Endothelial cell of umbilical vein (primary cell): Measurements from ENCODE around the gene REPS2.

Experiments used
- CTCF ChIP-seq, 2 donors: IDR thresholded peaks; 1 replicate in 1 of 2; 2 replicates in 1 of 2; pipeline ENCODE4 v1.5.1; 2011; ENCODE audit warnings: low read length in 2 of 2, mild to moderate bottlenecking in 2 of 2, moderate library complexity in 2 of 2, control low read depth in 1 of 2, inconsistent platforms in 1 of 2, low read depth in 1 of 2; ENCODE audit not compliant: insufficient read depth in 1 of 2; ENCODE audit errors: extremely low read depth in 1 of 2
- EZH2 ChIP-seq: IDR thresholded peaks from 2 replicates; pipeline ENCODE4 v1.6.1; 2012; ENCODE audit warnings: borderline replicate concordance, low read depth, mild to moderate bottlenecking, moderate library complexity, low read length, inconsistent platforms; ENCODE audit not compliant: severe bottlenecking
- FOS ChIP-seq: IDR thresholded peaks from 2 replicates; pipeline ENCODE4 v1.6.1; 2011; ENCODE audit warnings: mild to moderate bottlenecking, low read length, moderate library complexity, borderline replicate concordance; ENCODE audit not compliant: insufficient read depth
- JUN ChIP-seq: IDR thresholded peaks from 2 replicates; pipeline ENCODE4 v1.6.1; 2011; ENCODE audit warnings: borderline replicate concordance, low read depth; ENCODE audit not compliant: insufficient read length, insufficient read depth
- MYC ChIP-seq: IDR thresholded peaks from one replicate; pipeline ENCODE4 v1.6.1; 2011; ENCODE audit warnings: mild to moderate bottlenecking, low read depth, low read length
- POLR2A ChIP-seq: IDR thresholded peaks from 2 replicates; pipeline ENCODE4 v1.6.1; 2012; ENCODE audit warnings: low read depth, mild to moderate bottlenecking, control low read depth, low read length
- POLR2AphosphoS5 ChIP-seq: IDR thresholded peaks from 2 replicates; pipeline ENCODE4 v1.6.1; 2012; ENCODE audit warnings: low read depth, mild to moderate bottlenecking, control low read depth, low read length, moderate library complexity; ENCODE audit not compliant: insufficient read depth
- TF ChIP-seq, protein P1 (sequence below): IDR thresholded peaks from 2 replicates; pipeline ENCODE4 v1.6.1; 2011; ENCODE audit not compliant: insufficient read depth, insufficient read length

GRCh38 chrX:17160975-17161374 lies 214.5 kb downstream of the REPS2 start:
- no peak for TF ChIP-seq CTCF (IDR thresholded peaks at IDR 0.05; ENCODE audit: extremely low read depth in 1 of 2, insufficient read depth in 1 of 2, low read depth in 1 of 2, low read length in 2 of 2)
- TF ChIP-seq POLR2A: no peak
- TF ChIP-seq JUN: no peak
- TF ChIP-seq MYC: no peak
- TF ChIP-seq FOS: no peak
- no peak for TF ChIP-seq POLR2AphosphoS5
- TF ChIP-seq EZH2: no peak
- TF ChIP-seq, protein P1, sequence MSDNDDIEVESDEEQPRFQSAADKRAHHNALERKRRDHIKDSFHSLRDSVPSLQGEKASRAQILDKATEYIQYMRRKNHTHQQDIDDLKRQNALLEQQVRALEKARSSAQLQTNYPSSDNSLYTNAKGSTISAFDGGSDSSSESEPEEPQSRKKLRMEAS: no peak
